KG1 (cell line): ENCODE results near the gene GLDC.
"Not testable (repeated sequence)": the region's sequence is repeated elsewhere in the genome, so short reads cannot be mapped to it uniquely, and the experiment has no call there.

Source experiments
- DNase-seq: peaks from one replicate; lab custom pipeline; 2025; lab: John Stamatoyannopoulos, UW

Gene GLDC

DNA sequence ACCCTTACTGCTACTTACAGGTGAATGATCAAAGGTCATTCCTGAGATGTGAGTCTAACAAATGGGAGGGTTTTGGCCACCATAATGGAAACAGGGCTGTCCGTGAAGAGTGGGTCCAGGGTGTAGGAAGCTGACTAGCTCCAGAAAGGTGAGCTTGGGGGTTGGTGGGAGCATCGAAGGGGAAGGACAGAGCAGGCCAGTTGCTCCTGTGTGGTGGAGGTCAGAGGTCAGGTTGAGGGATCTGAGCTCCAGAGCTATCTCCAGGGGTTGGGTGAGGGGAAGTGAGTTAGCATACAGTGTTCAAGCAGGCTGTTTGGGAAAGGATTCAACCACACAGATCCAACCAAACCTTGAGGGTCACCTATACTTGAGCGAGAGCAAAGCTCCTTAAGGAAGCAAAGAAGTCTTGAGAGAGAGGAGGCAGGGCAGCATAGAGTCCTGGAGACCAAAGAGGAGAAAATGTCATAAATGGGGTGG, 18.7 kb upstream of the GLDC start:
- DNase-seq, result no peak

DNA sequence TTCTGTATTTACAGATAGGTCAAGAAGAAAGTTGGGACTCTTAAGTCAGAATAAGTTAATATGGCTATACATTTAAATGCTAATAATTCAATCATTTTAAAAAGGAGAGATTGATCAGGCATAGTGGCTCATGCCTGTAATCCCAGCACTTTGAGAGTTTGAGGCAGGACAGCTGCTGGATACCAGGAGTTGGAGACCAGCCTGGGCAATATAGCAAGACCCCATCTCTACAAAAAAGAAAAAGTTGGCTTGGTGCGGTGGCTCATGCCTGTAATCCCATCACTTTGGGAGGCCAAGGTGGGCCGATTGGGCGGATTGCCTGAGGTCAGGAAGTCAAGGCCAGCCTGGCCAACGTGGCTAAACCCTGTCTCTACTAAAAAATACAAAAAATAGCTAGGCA, 15.0 kb upstream of the GLDC start:
- no peak for DNase-seq

DNA sequence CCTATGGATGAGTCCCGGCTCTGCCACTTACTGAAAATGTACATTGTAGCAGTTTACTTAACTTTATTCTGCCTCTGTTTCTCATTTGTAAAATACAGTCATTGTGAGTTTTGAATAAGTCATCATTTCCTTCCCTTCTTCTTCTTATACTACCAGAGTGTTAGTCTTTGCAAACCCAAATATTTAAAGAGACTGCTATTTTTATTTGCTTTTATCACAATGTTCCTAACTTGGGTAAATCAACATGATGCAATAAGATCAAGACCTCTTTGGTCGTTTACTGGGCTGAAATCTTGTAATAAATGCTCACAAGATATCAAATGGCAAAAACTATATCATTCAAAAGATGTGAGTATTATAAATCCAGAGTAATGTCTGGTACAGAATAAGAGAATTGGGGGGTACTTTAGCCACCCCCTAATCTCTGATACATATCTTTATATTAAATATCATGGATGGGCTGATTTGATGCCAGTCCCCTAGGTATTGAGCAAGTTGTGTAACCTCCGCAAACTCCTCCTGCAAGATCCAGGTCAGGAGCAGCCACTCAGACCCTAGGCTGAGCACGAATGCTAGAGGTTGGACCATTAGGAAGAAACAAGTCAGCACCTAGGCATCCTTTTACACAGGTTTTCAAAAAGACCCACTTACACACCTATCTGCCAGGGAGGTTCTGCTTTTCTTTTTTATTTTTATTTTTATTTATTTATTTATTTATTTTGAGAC, 13.3 kb upstream of the GLDC start:
- no peak for DNase-seq

DNA sequence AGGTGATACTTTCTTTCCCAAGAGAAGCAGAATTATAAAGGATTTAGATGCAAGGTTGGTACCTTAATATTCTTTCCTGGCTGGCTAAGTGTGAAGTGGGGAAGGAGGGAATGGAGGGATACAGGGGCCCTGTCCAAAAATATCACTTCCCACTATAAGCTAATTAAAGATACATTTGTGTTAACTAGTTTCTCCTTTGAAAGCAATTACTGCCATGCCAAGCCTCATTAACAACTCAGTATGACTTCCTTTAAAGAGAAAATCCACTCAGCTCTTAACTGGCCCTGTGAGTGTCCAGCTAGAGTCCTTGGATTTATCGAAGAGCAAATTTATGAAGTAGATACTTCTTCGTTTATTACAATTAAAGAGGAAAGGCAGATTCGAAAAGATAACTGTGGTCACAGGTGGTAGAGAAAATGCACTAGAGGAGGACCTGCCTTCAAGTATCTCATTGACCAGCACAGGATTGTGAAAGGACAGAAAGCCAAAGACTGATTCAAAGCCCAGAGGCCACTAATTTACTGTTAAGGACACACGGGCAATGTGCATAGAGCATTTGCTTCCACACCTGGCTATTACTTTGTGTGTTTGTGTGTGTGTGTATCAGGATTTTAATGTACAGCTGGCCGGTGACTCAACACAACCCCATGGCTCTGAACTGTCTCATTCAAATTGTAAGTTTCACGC, 11.2 kb upstream of the GLDC start:
- no peak for DNase-seq

DNA sequence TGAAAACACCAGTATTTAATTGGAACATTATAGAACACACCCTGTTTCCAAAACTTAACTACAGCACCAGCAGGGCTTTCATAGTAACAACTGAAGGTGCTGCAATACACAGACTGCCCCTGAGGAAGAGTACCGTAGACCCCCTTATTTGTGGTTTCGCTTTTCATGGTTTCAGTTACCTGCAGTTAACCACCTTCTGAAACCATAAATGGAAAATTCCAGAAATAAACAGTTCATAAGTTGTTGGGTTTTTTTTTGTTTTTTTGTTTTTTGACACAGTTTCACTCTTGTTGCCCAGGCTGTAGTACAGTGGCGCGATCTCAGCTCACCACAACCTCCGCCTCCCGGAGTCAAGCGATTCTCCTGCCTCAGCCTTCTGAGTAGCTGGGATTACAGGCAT, 9.5 kb upstream of the GLDC start:
- no peak for DNase-seq

DNA sequence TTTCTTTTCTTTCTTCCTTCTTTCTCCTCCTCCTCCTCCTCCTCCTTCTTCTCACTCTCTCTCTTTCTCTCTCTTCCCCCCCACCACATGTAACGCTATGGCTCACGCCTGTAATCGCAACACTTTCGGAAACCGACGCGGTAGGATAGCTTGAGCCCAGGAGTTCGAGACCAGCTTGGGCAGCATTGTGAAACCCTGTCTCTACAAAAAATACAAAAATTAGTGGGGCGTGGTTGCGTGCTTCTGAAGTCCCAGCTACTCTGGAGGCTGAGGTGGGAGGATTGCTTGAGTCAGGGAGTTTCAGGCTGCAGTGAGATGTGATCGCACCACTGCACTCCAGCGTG, 736 bp upstream of the GLDC start:
- DNase-seq, result no peak

DNA sequence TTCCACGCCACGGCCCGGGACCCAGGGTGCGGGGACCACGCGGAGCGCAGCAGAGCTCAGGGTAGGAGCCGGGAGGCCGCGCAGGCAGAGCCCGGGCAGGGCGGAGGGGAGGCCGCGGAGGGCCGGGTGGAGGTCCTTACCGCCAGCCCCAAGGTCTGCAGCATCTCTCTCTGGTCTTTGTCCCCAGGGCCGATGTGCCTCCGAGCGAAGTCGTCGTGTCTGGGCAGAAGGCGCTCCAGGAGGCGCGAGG, 499 bp downstream of the GLDC start:
- DNase-seq, result not testable (repeated sequence)

DNA sequence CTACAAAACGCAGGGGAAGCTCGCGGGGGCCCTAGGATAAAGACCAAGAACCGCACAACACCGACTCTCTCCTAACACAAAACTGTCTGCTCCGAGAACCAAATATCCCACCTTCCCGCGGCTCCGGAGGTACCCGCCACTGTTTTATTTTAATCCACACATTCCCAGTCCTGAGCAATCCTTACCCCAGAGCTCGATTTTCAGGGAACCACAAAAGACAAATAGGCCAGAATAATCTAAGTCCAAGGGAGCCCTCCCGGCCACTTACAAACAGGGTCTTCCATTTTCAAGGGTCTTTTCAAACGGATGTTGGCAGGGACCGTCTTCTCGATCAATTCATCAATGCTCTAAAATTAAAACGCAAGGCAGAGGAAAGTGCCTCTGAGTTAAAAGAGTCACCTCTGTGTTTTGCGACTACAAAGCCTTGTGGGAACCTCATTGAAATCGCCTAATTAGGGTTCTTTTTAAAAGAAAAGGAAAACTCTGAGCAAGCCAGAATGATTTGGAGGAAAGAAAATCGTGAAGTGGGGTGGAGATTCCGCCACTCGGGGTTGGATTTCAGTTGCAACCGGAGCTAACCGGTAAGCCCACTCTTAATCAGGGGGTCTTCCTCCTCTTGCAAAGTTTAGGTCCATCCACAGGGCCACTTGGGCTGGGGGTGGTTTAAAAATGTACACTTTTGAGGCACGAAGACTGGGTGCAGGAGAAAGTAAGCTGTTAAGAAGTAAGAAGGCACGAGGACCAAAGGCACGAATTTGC, 1.0 kb downstream of the GLDC start:
- DNase-seq, result no peak

DNA sequence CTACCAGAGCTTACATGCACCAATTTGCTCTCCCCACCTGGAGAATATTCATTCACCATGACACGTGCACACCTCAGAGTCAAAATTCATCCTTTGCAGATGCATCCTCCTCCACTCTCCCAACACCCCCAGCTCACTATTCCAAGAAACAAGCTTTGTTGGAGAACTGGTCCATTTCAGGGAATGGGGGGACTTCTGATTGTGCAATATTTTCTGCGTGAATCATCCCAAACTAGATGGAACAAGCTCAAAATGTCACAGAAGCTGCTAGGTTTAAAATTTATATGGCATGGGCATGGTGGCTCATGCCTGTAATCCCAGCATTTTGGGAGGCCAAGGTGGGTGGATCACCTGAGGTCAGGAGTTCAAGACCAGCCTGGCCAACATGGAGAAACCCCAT, 3.6 kb downstream of the GLDC start:
- DNase-seq, result no peak

DNA sequence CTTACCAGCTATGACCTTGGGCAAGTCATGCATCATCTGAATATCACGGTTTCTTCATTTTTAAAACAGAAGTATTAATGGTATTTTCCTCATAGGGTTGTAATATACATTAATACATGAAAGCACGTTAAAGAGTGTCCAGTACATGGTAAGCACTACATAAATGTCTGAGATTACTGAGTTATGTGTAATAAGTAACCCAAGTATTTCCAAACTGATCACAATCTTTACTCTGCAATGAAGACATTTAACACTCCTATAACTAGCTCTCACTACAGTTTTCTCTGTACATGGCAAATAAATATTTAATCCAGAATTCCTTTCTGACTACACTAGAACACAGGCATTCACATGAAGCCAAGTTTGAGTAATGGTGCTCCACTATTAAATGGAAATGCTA, 4.0 kb downstream of the GLDC start:
- DNase-seq, result no peak

DNA sequence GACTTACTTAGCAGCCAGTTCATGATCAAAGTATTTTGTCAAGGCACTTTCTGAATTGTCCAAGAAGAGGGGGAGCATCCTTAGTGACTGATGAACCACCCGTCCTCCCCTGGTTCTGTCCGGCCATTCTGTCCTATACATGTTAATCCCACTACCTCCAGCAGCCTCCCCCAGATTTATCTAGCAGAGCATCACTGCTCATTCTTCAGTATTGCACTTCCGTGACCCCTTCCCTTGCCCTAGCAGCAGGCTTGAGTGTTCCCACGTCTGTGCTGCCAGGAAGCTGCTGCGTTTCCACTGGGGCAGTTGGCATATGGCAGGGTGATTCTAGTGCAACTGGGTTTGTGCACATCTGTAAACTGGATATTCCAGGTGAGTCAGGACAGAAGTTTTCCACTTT, 4.5 kb downstream of the GLDC start:
- DNase-seq, result no peak

DNA sequence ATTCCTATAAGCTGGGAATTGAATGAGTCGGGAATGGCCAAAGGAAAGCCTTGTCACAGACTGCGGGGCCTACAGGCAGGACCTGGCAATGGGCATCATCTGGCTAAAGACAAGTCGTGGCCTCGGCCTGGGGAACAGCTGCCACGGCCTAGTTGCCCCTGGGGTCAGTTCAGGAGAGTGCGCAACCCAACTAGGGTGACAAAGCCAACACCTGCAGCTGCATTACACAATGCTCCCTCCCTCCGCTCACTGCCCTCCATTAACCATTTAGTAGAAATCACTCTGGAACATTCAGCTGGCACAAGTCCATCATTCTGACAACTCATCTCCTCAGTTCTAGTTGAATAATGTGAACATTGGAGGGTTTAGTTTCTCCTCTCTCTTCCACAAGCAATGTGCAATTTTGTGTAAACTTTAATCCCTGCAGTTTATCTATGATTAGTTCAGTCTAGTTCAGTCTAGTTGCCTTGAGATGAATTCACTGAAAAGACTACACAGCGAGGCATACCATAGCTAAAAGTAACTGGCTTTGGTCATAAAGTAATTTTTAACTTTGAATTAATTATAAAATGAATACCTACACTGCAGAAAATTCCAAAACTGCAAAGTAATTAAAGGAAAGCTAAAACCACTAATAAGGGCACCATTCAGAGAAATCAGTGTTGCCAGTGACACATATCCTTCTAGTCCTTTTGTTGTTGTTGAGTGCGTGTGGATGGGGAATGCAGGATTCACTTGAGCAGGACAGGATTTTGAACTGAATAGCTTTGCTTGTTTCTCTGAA, 5.1 kb downstream of the GLDC start:
- no peak for DNase-seq

DNA sequence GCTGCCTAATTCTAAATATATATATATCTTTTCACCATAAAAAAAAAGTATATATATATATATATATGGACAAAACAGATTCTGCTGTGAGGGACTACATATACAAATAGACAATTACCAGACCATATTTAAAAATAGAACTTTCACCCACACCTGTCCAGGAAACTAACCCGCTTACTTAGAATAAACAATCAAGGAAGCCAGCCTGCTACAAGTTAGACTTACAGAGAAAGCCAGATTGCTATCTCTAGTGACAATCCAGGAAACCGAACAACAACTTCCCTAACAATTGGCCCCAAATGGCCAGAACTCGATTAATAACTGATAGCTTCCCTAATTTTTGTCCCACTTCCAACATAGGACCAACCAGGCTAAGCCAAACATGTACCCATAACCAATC, 5.9 kb downstream of the GLDC start:
- no peak for DNase-seq

DNA sequence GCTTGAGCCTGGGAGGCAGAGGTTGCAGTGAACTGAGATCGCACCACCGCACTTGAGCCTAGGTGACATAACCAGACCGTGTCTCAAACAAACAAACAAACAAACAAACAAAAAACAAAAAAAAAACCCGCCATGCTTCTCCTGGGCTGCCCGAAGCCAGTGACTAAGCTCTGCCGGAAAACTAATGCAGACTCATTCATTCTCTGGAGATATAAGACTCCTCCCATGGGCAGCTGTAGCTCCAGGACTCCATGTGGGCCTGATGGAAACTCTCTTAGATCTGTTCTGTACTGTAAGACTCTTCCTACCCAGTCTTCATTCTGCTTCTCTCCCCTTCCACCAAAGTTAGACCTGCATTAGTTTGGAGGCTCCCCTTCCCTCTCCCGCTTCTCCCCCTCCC, 11.1 kb downstream of the GLDC start:
- DNase-seq, result no peak

DNA sequence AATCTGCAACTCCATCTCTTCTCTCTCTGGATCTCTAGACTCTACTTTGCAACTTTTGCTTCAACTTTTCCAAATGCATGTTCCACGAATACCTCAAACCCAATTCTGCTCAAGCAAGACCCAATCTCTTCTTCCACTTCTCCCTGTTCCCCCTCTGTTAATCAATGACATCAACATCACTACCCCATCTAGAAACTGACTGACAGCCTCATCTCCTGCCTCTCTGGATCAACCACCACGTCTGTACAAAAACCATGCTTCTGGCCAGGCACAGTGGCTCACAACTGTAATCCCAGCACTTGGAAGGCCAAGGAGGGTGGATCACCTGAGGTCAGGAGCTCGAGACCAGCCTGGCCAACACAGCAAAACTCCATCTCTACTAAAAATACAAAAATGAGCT, 12.2 kb downstream of the GLDC start:
- no peak for DNase-seq

DNA sequence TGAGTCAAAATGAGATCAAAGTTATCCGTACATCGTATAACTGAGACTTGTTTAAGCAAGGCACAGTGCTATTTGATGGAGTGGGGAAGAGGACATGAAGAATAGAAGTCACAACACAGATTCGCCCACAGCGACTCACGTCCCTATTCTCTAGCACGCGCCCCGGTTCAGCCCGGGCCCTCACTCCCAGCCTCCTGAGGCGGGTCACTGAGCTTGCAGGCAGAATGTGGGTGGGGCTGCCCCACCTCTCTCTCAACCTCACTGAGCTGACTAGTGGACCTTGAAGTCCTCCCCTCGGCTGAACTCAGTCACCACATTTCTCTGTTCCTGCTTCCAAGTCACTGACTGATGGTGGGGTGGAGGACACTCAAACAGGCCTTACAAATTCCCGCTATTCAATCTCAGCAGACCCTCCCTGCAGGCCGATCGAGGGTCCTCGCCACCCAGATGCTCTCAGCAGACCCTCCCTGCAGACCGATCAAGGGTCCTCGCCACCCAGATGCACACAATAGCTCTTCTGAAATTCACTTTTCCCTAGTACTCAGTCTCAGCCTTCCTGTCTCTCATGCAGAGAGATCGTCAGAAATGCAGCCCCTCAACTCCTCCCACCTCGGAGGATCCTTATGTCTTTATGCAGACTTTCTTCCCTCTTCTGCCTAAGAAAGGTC, 12.9 kb downstream of the GLDC start:
- DNase-seq, result no peak

DNA sequence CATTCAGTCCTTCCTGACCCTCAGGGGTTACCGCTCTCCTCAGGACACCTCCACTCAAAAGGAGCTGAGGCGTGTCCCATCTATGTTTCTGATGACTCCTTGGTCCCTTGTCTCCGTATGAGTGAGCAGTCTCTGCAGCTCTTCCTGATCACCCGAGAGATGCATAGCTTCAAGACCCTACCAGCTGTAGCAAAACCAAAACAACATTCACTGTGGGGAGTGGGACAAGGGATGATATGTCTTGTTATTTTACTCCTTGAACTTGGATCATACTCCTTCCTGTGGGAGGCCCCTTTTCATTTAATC, 14.4 kb downstream of the GLDC start:
- DNase-seq, result no peak

DNA sequence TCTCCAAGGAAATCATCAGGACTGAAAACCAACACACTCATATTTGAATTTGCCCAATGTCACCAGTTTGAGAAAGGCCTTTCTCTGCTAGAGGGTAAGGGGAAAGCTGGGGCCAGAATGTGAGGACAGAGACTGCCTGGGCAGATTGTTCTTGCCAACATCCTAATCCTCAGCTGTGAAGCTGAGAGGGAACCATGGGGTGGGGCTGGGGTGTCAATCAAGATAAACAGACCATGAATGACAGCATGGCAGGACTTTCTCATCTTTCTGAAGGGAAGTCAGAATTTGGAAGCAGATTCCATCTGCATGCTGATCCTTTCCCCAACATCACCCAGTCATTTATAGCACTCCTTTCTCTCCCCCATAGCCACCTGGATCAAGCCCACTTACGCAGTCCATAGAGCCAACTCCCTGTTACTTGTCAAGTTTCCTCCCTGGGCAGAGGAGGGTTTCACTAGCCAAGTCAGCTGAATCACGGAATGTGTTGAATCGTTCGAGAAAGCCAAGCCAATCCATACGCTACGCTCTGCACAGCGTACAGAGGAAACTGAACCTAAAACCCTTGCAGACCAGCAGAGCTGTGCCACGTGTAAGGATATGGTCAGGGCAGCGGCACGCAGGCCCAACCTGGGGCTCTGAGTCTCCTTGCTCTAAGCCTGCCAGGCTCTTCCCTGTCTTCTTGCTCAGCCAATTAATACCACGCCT, 14.9 kb downstream of the GLDC start:
- DNase-seq, result no peak

DNA sequence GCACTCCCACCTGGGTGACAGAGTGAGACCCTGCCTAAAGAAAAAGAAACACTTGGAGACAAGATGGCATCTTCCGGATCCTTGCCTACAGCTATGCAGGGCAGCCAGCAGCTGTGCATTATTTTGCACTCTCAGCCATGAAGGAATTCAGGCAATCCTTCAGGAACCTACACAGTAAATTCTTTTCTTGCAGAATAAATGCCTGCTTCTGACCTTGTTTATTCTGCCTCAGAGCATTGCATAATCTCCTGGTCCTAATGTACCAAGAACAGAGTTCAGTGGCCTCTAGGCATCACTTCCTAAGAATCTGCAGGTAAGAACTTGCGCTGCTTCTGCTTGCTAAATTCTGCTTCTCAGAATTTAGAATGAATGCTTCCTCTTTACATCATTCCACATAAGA, 16.8 kb downstream of the GLDC start:
- DNase-seq, result no peak

DNA sequence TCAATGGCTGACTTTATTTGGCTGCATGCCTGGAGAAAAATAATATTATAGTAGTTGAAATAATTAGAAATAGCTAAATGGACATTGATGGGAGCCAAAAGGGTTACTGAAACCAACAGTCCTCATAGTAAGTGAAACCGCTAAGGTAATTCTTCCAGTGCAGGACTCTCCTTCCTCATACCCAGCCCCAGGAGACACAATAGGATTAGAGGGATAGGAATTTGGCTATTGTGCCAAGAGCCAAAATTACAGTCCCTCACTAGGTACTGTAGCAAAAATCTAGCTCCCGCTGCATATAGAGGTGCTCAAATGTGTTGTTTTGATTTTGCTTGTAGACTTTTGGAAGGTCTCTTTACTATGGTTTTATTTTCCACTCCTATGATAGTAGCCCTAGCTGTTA, 20.2 kb downstream of the GLDC start:
- DNase-seq, result no peak

DNA sequence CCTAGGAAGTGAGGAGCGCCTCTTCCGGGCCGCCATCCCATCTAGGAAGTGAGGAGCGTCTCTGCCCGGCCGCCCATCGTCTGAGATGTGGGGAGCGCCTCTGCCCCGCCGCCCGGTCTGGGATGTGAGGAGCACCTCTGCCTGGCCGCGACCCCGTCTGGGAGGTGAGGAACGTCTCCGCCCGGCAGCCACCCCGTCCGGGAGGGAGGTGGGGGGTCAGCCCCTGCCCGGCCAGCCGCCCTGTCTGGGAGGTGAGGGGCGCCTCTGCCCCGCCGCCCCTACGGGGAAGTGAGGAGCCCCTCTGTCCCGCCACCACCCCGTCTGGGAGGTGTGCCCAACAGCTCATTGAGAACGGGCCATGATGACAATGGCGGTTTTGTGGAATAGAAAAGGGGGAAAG, 22.7 kb downstream of the GLDC start:
- not testable (repeated sequence) for DNase-seq

DNA sequence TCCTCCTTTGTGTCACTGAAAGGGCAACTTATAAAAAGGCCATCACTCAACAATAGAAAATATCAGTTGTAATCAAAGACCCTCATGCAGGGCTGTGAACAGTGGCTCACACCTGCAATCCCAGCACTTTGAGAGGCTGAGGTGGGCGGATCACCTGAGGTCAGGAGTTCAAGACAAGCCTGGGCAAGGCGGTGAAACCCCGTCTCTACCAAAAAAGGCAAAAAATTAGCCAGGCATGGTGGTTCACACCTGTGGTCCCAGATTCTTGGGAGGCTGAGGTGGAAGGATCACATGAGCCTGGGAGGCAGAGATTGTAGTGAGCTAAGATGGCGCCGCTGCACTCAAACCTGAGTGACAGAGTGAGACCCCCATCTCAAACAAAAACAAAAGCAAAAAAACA, 24.7 kb downstream of the GLDC start:
- DNase-seq, result no peak
